CD4-positive, alpha-beta T cell treated with Interleukin-10 for 1 hour (primary cell): Measurements from ENCODE around the gene TNS4.

ENCODE experiments used
- DNase-seq: peaks from one replicate; pipeline ENCODE4 v3.0.0-alpha.2; 2020

TNS4 gene

DNA sequence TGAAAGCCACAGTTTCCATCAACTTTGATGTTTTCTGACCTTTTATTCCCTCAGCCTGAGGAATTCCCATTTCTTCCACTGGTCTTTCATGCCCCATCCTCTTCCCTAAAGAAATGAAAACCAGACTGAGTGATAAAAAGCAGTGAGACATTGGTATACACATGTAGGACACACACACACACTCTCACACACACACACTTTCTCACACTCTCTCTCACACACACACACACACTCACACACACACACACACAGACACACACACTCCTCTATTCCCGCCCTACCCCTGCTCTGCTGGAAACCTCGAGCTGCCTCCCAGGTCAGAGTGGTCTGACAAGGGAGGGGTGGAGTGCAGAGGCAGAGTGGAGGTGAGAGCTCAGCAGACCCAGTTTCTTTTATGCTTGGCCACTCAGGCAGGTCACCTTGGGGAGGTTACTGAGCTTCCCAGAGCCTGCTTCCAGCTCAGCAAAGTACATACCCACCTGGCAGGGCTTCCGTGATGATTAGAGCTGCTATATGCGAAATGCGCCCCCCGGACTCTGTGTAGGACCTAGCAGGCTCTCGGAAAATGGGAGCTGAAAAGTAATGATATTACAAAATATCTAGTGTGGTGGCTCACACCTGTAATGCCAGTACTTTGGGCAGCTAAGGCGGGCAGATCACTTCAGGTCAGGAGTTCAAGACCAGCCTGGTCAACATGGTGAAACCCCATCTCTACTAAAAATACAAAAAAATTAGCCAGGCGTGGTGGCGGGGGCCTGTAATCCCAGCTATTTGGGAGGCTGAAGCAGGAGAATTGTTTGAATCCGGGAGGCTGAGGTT lies 33.2 kb upstream of the TNS4 start:
- no peak for DNase-seq

- DNase-seq = no peak
Observed at GRCh38 chr17:40533896-40534295, 32.5 kb upstream of the TNS4 start.

DNA sequence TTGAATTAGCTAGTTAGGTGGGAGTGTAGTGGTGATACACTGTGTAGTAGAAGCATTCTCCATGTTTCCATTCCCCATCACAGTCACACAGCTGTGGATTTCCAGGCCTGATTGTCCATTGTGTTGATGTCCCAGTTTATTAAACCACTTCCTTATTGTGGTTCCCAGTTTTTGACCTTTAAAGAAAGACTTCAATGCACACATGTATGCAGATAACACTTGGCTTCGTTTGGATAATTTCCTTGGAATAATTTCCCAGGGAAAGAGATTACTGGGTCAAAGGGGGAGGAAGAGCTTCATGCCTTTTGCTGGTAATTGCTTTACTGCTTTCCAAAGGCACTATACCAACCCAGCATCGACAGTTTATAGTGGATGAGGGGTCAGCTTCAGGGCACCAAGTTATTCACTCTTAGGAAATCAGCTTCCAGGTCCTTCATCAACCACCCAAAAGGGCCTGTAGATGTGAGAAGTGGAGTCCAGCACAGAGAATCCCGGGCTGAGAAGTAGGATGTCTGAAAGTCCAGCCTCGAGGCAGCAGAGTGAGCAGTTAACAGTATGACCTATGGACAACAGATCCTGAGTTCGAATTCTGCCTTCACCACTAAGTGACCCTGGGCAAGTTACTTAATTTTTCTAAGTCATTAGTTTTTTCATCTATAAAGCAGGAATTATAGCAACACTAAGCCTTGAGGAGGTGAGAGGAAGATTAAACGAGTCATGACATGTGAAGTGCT lies 31.3 kb upstream of the TNS4 start:
- DNase-seq = no peak

DNA sequence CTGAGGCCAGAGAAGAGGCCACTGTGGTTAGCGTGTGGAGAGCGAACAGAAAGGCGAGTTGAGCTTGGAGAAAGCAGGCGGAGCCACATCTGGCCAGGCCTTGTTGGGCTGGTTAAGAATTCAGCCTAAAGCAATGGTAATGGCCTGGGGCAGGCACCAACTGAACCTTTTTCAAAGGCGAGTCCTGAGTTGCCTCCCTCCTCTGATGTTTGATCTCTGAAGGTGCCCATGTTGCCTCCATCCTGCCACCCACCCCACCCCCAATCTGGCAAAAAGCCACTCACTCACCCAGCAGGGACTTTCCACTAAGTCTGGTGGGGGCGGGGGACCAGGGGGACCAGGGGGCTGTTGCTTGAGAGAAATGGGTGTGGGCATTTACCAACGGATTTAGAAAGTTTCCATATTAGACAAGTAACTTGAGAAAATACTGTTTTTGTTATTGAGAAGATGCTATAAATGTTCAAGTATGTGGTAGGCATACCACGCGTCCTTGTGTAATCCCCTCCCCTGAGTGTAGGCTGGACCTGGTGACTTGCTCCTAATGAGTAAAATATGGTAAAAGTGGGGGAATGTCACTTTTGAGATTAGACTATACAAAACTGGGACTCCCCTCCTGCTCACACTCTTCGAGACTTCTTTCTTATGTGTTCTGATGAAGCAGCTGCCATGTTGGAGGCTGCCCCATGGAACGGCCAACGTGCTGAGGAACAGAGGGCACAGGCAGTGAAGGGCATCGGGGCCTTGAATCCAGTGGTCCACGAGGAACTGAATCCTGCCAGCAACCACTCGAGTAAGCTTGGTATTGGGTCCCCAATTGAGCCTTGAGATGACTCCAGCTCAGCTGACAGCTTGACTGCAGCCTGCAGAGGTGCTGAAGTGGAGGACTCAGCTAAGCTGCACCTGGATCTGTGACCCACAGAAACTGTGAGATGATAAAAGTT lies 29.9 kb upstream of the TNS4 start:
- DNase-seq = peak; percentile 84

DNA sequence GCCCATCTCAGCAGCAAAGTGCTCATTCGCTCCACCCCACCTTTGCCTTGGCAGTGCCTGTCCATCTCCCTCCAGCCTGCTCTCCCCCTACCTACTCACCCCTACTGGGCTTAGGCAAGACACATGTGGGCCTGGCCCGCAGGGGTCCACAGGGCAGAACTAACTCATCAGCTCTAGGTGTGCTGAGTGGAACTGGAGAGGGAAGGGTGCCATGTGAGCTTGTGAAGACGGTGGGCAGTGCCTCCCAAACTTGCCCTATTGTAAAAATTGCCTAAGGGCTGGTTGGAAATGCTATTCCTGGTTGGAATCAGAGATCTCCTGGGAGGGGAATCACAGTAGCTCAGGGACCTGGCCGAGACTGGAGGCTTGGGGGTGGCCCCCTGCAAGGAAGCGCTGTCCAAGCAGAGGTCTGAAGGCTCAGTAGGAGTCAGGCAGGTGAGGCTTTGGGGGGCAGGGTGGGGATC lies 29.1 kb upstream of the TNS4 start:
- no peak for DNase-seq

- no peak for DNase-seq
Observed at GRCh38 chr17:40529991-40530390, 28.6 kb upstream of the TNS4 start.

- peak; percentile 55 for DNase-seq
Observed at GRCh38 chr17:40528692-40529417, 27.4 kb upstream of the TNS4 start.

DNA sequence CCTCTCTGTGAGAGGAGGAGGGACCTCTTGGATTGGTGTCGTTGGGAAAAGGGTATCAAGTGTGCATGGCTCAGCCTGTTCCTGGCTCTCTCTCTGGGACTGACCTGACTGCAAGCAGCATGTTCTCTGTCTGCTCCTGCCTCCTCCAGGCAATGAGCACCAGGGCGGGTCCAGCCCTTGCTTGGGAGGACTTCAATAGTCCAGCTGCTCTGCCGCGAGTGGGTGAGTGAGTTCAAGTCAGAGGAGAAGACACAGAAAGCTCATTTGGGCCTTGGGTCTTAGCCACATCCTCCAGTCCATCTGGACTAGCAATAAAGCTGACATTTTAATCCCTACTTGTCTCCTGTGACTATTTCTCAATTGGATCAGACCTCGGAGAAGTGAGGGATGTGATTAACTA lies 25.2 kb upstream of the TNS4 start:
- DNase-seq = no peak

- DNase-seq = no peak
Observed at GRCh38 chr17:40525294-40525693, 23.9 kb upstream of the TNS4 start.

- DNase-seq = no peak
Observed at GRCh38 chr17:40524243-40524965, 23.0 kb upstream of the TNS4 start.

GRCh38 chr17:40522961-40523310 lies 21.5 kb upstream of the TNS4 start:
- DNase-seq = no peak

- DNase-seq = no peak
Observed at GRCh38 chr17:40522250-40522960, 21.0 kb upstream of the TNS4 start.

GRCh38 chr17:40520991-40521453 lies 19.6 kb upstream of the TNS4 start:
- no peak for DNase-seq

DNA sequence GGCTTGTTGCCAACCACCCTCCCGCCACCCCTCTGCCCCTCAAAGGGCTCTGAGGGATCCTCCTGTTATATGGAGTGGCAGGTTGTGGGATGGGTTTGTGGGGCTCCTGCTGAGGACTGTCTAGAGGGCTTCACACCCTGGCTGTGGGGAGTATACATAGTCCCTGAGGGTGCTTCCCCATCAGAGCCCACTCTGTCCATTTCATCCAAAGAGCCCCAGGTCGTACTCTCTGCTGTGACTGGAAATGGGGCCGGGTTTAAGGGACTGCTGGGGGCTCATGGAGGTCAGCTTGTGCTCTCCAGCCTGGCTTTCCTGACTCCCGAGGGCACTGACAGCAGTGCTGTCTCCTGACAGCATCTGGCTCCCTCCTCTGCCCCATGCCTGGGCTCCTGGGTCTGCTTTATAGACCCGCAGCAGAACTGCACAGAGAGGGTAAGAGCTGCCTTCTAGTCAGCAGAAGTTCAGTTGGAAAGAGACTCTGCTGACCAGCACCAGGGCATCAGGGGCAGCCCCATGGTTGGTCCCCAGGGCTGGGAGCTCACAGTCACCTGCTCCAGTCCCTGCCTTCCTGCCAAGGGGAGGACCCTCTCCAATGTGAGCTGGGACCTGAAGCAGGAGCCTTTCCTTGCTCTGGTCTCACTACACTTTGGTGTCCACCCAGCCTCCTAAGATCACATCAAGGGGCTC lies 17.8 kb upstream of the TNS4 start:
- DNase-seq = no peak

DNA sequence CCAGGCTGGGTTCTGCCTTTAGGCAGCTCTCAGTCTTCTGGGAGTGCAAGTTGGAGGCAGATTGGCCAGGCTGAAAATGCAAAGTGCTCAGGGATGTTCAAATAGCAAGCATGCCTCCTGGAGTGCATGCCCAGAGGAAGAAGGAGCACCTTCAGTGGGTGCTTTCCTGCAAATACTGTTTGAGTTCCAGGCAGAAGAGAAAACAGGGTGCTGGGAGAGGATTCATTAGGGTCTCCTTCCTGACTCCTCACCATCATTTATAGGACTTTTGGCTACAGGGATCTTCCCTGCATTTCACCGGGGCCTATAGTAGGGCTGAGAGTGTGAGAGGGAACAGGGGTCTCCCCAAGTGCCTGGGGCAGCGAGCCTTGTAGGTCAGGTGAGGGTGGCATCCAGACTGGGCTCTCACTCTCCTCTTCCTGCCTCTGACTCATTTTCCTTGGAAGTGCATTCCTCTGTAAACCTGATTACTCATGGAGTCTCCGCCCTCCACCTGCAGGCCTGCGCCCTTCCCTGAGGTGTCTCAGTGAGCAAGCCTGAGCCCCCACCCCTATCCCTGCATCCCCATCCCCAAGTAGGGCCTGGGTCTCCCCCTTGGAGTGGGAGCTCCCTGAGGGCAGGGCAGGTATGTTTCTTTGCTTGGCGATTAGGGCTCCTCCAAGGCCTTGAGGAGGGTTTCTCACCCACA lies 17.1 kb upstream of the TNS4 start:
- DNase-seq = no peak

GRCh38 chr17:40517981-40518380 lies 16.6 kb upstream of the TNS4 start:
- no peak for DNase-seq

GRCh38 chr17:40517286-40517662 lies 15.9 kb upstream of the TNS4 start:
- DNase-seq = no peak

DNA sequence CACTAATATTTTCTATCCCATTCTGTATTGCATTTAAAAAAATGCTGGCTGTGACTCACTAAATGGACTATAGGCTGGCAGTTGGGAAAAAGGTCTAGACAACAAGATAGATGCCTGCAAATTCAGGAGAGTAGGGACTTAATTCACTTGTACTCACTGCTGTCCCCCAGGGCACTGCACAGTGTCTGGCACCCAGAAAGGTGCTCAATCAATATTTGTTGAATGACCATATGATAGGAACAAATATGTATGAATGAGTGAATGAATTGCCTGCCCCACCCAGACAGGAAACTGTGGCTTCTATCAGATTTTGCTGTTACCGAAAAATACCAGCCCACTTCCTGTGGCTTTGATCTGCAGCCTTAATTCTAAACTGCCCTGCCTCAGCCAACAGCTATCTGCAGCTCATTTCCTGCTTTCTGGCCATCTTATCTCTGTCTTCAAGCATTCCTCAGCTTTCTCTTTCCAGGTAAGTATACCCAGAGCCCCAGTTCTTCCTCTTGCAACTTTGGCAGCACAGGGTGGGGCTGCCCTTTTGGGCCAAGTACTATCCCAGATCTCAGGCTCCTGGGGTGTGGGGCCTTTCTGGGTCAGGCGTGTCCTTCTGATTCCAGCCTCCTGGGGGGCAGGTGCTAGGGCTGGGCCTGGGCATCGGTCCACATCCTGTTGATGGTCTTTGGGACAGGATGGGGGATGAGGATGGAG lies 15.3 kb upstream of the TNS4 start:
- DNase-seq = peak; percentile 85

- peak; percentile 60 for DNase-seq
Observed at GRCh38 chr17:40515491-40516041, 14.1 kb upstream of the TNS4 start.
